GM23338 (cell line): ENCODE measurements around the gene TOR2A.

ENCODE experiments used
- CREB1 ChIP-seq: fragments of 250-450 bp; sonication (Bioruptor Pico); IDR thresholded peaks from 2 replicates; pipeline ENCODE4 v1.5.0; 2020; ENCODE audit warnings: low read depth, mild to moderate bottlenecking, moderate library complexity
- CTCF ChIP-seq, 2 experiments: fragments of 200-600 bp in 1 of 2; sonication (generic) in 1 of 2; conservative IDR thresholded peaks; 2 replicates each; pipeline versions ENCODE4 v1.5.1 to v1.6.1; 2016 to 2017; ENCODE audit warnings: antibody characterized with exemption in 2 of 2, low read depth in 2 of 2, mild to moderate bottlenecking in 2 of 2, moderate library complexity in 1 of 2
- ETS1 ChIP-seq: IDR thresholded peaks from 2 replicates; pipeline ENCODE4 v1.6.1; 2016; ENCODE audit warnings: antibody characterized with exemption
- EZH2 ChIP-seq: fragments of 200-600 bp; sonication (generic); IDR thresholded peaks from one replicate; pipeline ENCODE4 v1.8.0; 2017; ENCODE audit warnings: antibody characterized with exemption, mild to moderate bottlenecking, low read depth; ENCODE audit not compliant: unreplicated experiment
- EZH2phosphoT487 ChIP-seq: fragments of 200-600 bp; sonication (generic); IDR thresholded peaks from one replicate; pipeline ENCODE4 v1.8.1; 2018; ENCODE audit warnings: antibody characterized with exemption; ENCODE audit not compliant: unreplicated experiment
- JUNB ChIP-seq: IDR thresholded peaks from one replicate; pipeline ENCODE4 v1.6.1; 2016; ENCODE audit warnings: antibody characterized with exemption; ENCODE audit not compliant: unreplicated experiment
- NANOG ChIP-seq: IDR thresholded peaks from 2 replicates; pipeline ENCODE4 v1.6.1; 2016; ENCODE audit warnings: antibody characterized with exemption, borderline replicate concordance
- POLR2AphosphoS5 ChIP-seq: IDR thresholded peaks from 2 replicates; pipeline ENCODE4 v1.6.1; 2016; ENCODE audit warnings: antibody characterized with exemption, low read depth
- REST ChIP-seq: IDR thresholded peaks from one replicate; pipeline ENCODE4 v1.6.1; 2018; ENCODE audit warnings: antibody characterized with exemption; ENCODE audit not compliant: unreplicated experiment
- ZNF462 ChIP-seq: fragments of 250-450 bp; sonication (Bioruptor Pico); IDR thresholded peaks from 2 replicates; pipeline ENCODE4 v1.5.0; 2020; ENCODE audit warnings: mild to moderate bottlenecking, moderate library complexity

GRCh38 chr9:127769929-127770582, 35.0 kb upstream of the TOR2A start:
- TF ChIP-seq EZH2phosphoT487, result no peak
- TF ChIP-seq CTCF (conservative IDR thresholded peaks at IDR 0.05; ENCODE audit: low read depth in 2 of 2), result peak in 1 of 2 experiments; percentile 41; a peak in 2 of 4 replicates
- no peak for TF ChIP-seq EZH2
- no peak for TF ChIP-seq POLR2AphosphoS5
- no peak for TF ChIP-seq REST
- TF ChIP-seq ZNF462 (CRISPR knock-in tag), result no peak
- no peak for TF ChIP-seq JUNB
- TF ChIP-seq CREB1, result no peak
- no peak for TF ChIP-seq NANOG
- no peak for TF ChIP-seq ETS1
